Stimulated activated CD4-positive, alpha-beta T cell treated with anti-CD3 and anti-CD28 coated beads, Interleukin-2, amount 100 ng/mL, for 48 hours (primary cell): ENCODE data around the gene CIDEB.
"Not testable (repeated sequence)": the region's sequence is repeated elsewhere in the genome, so short reads cannot be mapped to it uniquely, and the experiment has no call there.

Source experiments
- DNase-seq, 2 donors: peaks; one replicate each; pipeline ENCODE4 v3.0.0-alpha.2; 2020

Gene CIDEB

DNA sequence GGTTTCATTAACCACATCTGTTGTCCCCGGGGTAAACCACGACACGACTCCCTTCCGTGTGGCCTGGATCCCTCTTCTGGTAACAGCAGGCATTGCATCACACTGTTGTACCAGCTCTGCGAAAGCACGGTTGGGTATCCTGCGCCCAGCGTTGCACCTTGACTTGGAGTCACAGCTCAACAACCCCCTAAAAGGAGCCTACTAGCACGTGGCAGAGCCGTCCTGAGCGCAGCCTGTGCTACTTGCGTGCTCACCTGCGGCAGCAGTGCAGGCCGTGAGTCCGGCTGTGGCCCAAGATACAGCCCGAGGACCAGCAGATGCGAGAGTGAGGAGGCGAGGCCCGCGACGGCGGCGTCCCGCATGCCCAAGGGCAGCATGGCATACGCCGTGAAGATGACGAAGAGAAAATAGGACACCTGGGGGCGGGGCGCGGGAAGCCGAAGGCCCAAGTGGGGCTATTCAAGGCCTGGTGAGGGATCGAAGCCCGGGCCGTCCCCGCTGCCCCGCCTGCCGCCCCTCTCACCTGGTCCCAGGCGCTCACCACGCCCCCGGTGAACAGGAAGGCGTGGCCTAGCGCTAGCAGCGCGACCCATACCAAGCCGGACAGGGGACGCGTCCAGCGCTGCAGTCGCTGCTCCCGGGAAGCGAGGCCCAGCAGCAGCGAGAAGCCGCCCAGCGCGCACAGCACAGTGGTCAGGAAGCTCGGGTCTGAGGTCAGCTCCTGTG lies 24.7 kb upstream of the CIDEB start:
- DNase-seq, result peak; percentile 72 to 77

DNA sequence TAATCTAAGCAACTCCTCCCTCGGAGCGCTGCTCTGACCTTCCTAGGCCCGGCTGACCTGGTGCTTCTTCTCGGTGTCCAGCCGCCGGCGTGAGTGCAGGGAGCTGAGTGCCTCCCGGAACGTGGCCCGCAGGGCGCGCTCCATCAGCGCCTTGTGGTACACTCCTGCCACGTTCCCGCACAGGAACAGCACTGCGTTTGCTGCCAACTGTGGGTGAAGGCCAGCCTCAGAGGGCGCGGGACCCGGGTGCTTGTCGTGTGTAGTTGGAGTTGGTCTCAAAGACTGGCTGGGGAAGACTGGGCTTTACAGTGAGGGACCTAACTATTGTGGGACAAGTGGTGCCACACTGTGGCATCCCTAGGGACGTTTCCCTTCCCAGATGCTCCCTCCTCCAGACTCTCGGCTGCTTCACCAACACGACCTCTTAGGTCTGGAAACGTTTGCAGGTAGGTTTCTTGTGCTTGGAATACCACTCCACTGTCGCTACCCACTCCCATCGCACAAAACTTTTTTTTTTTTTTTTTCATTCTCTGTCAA lies 24.0 kb upstream of the CIDEB start:
- no peak for DNase-seq

DNA sequence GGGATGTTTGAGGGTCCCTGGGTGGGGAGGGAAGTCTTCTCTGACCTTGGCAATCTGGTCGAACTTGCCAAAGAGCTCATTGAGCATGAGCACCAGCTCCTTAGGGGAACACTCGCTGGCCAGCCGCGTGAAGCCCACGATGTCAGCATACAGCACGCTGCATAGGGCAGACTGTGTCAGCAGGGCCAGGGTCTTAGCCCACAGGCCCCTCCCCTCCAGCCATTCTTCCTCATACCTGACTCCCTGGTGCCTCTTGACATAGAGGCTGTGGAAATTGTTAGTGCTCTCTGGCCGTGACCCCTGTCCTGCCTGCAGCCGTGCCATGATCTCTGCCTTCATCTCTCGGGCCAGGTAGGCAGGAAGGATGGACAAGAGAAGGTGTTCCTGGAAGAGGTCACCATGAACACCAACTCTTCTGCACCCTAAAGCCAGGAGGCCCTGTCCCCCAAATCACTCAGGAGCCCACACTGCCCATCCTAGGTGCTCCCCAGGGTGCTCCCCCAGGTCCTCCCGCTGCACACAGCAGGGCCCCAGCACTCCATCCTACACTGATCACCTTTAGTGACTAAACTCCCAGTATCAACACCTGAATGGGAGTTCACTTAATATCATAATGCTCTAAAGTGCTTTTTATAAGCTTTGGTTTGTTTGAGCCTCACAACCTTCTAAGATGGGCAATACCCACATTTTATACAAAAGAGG lies 23.3 kb upstream of the CIDEB start:
- no peak for DNase-seq

DNA sequence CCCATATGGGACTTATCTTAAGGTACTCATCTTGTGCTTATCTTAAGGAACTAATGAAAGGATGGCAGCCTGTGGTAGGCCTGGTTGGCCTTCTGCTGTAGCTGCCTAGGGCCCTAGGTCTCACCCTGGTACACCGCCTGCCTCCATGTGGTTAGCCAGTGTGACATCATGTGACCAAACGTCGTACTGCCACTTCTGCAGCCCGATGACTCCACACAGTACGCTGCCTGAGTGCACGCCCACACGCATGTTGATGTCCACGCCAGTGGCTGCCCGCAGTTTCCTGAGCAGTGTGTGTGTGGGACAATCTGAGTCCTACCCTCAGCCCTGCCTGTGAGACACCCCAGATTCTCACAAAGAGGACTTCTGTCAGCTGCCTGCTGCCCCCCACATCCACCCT lies 22.0 kb upstream of the CIDEB start:
- peak in 1 of 2 donors; percentile 33 for DNase-seq

DNA sequence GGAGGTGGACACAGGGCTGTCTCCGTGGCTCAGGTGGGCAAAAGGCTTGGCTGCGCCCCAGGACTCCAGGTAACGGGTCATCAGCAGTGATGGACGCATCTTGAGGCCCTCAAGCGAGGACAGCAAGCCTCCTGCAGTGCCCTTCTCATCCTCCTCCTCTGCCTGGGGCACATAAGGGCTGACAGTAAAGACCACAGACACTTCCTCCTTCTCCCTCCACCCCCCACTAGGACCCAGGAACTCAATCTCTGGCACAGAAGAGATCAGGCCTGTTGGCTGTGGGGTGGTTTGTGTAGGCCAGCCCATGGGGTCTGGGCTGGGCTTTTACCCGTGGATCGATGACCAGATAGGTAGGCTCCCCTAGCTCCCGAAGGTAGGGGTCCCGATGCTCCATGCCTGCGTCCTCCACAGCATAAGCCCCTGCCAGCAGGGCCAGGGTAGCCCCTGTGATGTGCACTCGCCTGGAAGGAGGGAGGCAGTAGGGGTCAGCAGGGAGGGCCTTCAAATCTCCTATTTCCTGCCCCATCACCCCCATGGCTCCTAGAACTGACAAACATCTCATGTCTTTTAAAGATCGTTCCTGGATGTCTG lies 21.4 kb upstream of the CIDEB start:
- DNase-seq, result no peak

DNA sequence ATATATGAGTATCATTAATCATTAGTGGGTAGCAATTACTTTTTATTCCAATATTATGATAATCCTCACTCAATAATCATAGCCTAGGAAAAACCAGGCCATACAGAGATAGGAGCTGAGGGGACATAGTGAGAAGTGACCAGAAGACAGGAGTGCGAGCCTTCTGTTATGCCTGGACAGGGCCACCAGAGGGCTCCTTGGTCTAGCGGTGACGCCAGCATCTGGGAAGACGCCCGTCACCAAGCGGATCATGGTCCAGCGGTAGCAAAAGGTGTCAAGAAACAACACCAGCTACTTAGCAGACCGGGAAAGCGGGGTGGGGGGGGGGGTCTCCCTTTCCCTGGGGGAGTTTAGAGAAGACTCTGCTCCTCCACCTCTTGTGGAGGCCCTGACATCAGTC lies 20.1 kb upstream of the CIDEB start:
- not testable (repeated sequence) for DNase-seq

DNA sequence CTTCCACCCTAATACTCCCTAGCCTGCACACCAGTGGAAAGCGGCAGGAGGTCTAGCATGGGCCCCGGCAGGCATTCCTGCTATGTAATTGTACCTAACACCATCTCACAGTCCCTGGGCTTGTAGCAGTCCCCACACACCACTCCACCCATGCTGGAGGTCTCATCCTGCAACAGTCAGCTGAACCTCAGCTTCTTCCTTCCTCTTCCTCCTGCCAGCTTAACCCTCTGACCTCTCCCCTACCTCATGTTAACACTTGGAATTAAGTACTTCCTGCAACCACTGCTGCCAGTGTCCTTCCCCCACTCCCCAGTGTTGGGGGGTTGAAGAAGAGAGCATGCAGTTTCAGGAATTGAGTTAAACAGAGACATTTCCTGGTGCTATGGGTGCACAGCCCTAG lies 19.5 kb upstream of the CIDEB start:
- DNase-seq, result no peak

DNA sequence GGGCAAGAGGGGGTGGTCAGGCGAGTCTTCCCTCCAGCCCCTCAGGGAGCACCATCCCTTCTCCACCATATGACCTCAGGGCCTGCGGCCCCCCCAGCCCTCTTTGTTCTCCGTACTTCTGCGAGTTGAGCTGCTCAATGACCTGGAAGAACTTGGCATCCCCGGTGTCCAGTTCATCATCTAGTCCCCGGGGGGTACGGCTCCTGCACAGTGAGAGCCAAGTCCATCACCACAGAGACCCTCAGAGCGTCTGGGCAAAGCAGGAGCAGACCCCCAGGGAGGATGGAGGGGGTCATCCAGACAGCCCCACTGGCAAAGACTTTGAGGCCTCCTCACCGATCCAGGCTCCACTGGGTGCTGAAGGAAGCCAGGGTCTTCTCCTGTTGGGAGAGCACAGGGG lies 18.2 kb upstream of the CIDEB start:
- DNase-seq, result no peak

DNA sequence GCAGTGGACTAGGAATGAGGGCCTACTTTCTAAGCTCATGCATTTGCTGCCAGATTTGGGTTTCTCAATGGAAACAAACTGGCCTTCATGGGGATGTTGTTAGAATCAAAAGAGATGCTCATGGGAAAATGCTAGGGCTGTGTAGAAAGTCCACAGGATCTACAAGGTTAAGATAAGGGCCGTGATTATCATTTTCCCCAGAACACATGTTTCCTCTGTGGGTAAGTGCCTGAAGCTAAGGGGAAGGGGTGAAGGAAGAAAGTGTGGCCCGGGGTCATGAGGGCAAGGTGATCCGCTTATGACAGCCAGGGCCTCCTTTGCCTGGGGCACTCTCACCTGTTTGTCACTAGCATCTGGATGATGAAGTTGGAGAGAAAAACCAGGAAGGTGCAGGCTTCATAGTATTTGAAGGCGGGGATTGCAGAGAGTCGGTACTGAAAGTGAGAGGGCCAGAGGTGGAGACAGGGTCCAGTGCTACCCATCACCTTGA lies 17.3 kb upstream of the CIDEB start:
- no peak for DNase-seq

DNA sequence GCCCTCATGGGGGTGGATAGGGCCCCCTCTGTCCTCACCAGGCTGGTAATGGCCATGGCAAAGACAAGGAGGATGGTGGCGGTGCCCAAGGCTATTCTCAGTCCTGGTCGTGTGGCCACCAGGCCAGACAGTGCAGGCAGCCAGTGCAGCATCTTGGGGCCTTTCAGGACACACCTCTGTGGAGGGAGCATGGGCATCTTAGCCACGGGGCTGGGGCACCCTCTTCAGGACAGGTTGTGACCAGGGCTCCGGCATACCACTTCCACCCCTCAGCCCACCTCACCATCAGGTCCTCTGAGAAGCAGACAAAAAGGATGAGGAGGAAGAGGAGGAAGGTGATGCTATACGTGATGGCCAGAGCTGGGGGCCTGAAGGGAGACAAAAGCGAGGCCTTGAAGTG lies 16.2 kb upstream of the CIDEB start:
- no peak for DNase-seq

DNA sequence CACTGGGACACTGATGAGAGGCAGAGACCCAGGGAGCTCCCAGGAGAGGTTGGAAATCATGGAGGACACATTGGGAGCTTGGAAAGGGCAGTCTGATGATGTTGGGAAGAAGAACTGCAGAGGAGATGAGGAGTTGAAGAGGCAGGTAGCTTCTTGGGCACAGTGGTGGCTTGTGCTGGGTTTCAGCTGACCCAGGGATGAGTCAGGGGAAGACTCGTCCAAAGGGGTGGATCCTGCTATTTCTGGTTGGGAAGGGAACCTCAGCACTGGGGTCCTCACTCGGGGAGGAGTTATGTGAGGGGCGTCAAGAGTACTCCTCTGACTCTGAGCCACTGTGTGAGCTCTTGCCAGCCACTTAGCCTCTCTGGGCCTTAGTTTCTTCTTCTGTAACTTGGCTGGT lies 15.6 kb upstream of the CIDEB start:
- no peak for DNase-seq

DNA sequence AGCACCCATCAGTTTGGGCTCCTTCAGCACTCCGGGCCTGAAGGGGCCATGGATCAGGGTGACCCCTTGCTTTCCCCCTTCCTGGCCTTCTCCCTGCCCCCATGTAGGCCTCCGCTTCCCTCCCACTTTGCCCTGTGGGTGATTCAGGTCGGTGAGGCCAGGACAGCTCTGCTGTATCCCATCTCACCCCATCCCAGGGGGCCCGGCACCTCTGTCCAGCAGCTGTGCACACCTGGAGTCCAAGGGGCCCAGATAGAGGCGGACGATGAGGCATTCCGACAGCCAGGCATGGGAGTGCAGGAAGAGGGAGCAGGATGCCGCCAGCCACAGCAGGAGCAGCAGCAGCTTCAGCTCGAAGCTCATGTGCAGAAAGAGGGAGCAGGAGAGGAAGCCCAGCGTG lies 14.9 kb upstream of the CIDEB start:
- no peak for DNase-seq

DNA sequence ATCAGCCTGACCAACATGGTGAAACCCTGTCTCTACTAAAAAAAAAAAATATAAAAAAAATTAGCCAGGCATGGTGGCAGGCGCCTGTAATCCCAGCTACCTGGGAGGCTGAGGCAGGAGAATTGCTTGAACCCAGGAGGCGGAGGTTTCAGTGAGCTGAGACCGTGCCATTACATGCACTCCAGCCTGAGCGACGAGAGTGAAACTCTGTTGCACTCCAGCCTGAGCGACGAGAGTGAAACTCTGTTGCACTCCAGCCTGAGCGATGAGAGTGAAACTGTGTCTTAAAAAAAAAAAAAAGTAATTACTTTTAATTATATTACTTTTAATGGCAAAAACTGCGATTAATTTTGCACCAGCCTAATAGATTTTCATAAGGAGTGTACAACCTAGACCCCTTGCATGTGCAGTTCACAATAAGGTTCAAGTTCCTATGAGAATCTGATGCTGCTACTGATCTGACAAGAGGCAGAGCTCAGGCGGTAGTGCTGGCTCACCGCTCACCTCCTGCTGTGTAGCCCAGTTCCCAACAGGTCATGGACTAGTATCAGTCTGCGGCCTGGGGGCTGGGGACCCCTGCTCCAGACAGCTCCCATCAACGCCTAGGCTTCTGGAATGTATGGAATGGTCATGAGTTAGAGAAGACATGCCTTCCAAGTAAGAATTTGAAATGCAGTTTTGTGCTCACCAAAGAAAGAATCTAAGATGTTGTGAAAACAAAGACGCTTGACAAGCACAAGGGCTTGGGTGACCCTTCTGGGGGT lies 13.6 kb upstream of the CIDEB start:
- DNase-seq, result no peak

DNA sequence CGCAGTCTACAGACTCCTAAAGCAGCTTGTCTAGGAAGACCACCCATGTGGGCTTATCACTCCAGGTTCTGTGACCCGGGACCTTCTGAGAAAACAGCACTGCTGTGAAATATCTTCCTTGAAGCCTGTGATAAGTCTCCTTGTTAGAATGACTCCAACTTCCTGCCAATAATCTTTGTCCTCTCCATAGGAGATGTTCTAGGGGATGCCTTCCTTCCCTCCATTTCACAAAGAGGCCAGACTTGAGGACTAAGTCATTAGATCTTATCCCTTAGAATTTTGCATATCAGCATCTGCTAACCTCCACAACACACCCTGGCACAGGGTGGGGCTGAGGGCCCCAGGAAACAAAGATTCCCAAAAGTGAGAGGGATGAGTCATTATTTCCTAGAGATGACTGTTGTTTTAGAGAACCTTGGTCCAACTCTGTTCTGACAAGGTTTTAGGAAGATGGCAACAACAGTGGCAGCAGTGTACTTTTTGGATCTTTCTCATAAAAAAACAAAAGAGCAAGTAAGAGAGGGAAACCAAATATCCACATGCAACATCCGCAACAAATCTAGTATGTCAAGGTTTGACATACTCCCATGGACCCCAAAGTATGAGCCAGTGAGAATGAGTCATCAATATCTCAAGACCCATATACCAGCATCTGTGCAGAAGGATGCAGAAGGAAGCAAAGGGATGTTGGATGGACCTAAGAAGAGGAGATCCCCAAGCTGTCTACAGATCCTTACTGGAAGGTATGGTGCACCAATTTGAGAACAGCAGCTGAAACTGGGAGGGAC lies 9.6 kb upstream of the CIDEB start:
- no peak for DNase-seq

DNA sequence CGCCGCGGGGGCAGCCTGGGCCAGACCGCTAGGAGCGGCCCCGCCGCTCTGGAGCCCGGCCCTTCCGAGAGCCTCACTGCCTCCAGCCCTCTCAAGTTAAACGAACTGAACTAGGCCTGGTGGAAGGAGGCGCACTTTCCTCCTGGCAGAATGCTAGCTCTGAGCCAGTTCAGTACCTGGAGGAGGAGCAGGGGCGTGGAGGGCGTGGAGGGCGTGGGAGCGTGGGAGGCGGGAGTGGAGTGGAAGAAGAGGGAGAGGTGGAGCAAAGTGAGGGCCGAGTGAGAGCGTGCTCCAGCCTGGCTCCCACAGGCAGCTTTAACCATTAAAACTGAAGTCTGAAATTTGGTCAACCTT lies 8.8 kb upstream of the CIDEB start:
- DNase-seq, result no peak

DNA sequence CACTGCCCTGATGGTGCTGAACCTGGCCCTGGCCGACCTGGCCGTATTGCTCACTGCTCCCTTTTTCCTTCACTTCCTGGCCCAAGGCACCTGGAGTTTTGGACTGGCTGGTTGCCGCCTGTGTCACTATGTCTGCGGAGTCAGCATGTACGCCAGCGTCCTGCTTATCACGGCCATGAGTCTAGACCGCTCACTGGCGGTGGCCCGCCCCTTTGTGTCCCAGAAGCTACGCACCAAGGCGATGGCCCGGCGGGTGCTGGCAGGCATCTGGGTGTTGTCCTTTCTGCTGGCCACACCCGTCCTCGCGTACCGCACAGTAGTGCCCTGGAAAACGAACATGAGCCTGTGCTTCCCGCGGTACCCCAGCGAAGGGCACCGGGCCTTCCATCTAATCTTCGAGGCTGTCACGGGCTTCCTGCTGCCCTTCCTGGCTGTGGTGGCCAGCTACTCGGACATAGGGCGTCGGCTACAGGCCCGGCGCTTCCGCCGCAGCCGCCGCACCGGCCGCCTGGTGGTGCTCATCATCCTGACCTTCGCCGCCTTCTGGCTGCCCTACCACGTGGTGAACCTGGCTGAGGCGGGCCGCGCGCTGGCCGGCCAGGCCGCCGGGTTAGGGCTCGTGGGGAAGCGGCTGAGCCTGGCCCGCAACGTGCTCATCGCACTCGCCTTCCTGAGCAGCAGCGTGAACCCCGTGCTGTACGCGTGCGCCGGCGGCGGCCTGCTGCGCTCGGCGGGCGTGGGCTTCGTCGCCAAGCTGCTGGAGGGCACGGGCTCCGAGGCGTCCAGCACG lies 8.2 kb upstream of the CIDEB start:
- DNase-seq, result no peak

DNA sequence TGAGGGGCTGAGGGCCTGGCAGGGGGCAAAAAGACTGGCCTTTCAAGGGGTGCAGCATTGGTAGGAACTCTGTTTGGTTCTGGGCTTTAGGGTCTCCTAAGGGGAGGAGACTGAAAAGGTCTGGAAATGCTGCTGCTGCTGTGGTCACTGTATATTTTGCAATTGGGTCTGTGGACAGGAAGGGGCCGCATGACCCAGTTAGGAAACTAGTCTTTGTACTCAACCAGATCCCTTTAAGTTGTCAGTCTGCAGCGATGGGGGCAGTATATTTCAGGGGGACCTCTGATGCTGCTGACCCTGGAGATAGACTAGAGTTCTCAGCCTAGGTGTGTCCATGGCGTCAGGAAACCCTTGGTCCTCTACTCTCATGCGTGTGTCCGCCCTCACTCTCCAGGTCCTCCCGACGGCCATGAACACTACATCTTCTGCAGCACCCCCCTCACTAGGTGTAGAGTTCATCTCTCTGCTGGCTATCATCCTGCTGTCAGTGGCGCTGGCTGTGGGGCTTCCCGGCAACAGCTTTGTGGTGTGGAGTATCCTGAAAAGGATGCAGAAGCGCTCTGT lies 7.5 kb upstream of the CIDEB start:
- DNase-seq, result no peak

DNA sequence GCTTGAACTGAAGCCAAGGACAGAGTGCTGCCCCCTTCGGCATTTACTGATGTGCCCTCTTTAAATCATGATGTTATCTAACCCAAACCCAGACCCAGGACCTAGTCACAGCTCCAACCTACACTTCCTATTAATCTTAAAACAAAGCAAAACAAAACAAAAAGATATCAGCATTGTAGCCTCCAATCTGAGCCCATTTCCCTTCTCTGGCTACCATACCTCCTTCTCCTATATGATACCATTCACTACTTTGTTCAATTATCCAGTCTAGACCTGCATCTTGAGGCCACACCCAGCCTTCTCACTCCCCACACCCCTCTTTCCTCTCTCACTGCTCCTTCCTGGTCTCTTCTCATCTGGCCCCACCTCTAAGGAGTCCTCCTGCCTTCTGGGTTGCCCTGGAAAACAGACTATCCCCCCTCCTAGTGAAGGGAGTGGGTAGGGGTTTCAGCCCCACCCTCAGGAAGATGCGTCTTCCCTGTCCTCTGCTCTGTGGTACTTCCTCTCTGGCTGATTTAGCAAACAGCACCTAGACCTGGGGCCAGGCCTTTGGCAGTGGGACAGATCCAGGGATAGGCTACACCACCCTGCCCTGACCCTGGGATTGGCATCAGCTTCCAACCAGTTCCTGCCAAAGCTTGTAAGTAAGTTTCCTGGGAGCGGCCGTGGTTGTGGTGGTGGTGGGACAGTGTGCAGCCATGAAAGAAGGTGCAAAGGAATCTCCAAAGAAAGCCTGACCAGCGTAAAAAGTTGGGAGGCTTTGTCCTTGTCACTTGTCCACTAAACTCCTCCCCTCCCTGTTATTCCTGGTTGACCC lies 6.8 kb upstream of the CIDEB start:
- DNase-seq, result no peak

DNA sequence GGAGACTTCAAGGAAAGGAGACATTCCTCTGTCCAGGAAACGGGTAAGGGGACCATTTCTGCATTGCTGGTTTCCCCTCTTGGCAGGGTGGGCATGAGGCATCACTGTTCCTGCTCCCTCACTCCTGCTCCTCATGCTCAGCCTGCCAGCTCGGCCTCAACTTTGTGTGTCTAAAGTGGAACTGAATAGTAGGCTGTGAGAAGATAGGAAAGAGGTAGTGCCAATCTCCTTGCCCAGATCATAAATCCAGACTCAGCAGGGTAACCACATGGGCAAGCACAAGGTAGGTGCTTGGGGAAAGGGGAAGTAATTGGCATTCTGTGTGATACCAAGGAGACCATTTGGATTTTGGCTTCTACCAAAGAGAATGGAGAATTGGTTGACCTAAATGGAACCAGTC lies 6.1 kb upstream of the CIDEB start:
- DNase-seq, result no peak
